HG02642 (cell line): ENCODE measurements around the gene OPRL1.
A peak's percentile ranks its signal among the peaks of the same experiment; 100 is the strongest.

Source experiments
- ATAC-seq: cut with Tn5 transposase; IDR thresholded peaks from one replicate; pipeline ENCODE4 v1.9.1; 2021; ENCODE audit warnings: mild to moderate bottlenecking; ENCODE audit not compliant: unreplicated experiment, poor library complexity

Gene OPRL1

DNA sequence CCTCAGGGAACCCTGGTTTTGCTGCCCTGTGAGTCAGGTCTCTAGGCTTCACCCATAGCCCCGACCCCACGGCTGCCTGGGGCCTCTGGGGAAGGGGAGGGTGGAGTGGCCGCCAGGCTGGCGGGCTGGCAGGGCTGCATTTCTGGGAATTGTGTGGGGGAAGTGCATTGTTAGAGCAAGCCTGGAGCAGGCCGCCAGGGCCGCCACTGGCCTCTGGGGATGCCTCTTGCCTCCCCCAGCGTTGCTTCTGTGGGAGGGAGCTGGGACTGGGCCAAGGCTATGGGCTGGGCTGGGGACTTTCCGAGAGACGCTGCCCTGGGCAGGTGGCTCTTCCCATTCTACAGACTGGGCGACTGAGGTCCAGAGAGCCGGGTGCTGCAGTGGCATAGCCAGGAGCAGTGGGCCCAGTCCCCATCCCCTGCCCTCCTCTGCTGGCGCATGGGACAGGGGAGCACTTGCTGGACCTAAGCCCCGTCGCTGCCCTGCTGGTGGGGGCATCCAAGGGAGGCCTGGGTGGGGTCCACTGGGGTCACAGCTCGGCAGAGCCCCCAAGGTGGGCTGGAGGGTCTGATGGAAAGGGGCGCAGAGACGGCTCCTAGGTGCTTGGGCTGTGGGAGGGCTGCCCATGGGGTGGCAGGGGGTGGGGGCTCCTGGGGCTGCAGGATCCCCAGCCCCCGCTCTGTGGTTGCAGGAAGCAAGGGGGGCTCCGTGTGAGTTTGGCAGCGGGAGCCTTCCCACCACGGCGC, 23.8 kb upstream of the OPRL1 start:
- ATAC-seq, result no peak

DNA sequence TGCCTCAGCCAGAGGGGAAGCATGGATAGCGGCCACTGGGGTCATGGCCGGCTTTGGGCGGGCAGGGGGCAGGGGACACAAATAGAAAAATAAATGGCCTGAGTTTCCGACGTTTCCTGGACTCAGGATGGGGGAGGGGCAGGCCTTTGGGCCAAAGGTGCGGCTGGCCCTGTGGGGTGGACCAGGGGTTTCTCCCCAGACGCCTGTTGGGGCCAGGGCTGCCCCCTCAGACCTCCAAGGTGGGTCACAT, 23.3 kb upstream of the OPRL1 start:
- ATAC-seq, result no peak

DNA sequence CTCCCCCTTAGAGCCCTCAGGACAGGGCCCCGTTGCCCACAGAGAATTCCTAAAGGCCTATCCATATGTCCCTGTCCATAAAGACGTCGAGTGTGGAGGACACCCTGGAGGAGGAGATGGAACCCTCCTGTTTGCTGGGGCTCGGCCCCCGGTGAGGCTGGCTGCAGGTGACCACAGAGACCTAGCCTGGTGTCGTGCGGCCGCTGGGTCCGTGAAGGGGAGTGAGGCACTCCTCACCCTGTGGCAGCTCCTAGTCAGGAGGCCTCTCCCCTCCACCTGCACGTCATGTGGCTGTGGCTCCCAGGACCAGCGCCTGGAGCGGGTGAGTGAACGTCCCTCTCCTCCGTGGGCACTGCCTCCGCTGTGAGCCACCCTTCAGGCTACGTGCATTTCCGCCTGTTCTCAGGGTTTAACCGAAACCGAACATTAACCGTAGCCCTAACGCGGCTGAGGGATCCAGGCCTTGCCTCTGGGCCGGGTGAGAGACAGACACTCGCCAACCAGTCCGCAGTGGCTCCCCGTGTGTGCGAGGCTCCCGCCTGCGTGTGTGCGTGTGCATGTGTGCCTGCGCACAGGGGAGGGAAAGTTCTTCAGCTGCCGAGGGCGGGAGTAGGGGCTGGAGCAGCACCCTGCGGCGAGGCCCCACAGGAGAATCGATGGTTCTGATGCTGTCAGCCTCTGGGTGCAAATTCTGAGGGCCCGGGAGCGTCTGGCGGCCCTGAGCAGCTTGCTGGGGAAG, 22.8 kb upstream of the OPRL1 start:
- no peak for ATAC-seq

DNA sequence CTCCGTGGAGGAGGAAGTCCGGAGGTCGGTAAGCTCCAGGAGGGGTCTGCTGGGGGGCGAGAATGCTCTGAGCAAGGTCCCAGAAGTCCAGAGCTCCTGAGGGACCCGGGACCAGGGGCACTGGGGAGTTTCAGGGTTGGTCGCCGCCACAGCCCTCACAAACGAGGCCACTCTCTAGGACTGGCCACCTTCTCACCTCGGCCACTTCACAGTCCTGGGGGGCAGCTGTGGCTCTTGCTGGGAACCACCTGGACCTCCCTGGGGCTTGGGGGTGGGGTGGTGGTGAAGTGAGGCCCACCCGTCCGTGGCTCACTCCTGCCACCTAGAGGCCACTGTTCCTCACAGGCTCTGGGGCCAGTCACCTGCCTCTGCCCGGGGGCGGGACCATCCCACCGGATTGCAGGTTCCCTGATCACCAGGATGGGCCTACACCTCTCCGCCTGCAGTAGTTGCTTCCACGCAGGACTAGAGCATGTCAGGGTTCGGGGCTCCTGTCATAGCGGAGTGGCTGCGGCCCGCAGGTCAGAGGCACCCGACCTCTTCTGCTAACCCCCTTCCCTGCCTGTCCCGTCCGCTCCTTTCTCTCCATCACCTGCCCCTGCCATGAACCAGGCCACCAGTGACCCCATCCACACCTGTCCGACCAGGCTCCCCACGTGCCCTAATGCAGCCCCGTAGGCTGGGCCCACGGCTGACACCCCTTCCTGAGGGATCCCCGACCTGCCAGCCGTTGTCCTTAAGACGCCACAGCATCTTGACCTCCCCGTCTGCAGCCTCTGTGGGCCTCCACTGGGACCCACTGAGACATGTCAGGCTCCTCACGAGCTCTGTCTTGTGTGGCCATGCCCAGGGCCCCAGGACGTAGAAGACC, 22.0 kb upstream of the OPRL1 start:
- ATAC-seq, result no peak

DNA sequence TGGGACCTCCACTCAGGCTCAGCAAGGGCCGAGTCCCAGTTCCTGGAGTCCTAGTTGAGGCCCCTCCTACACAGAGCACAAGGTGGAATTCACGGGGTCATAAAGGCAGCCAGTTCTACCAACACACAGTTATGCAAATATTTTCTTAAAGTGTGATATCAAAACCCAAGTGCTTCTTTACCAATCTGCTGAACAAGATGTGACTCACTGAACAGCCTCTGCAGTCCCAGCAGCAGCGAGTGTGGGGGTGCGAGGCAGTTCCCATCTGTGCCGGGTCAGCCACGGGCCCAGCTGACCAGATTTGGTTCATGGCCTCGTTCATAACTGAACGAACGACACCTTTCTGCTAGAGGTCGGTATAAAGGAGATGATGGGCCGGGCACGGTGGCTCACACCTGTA, 21.3 kb upstream of the OPRL1 start:
- ATAC-seq, result no peak

DNA sequence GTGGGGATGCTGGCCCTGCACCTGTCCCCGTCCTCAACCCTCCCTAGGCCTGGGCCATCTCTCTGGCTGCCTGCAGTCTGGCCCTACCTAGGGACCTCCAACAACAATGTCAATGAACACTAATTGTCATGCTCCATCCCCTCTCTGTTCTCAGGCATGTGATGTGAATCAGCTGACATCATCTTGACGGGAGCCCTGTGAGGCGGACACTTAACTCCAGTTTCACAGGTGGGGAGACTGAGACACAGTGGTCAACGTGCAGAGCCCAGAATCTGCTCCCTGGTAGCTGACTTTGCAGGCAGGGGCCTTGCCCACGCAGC, 17.6 kb upstream of the OPRL1 start:
- no peak for ATAC-seq

DNA sequence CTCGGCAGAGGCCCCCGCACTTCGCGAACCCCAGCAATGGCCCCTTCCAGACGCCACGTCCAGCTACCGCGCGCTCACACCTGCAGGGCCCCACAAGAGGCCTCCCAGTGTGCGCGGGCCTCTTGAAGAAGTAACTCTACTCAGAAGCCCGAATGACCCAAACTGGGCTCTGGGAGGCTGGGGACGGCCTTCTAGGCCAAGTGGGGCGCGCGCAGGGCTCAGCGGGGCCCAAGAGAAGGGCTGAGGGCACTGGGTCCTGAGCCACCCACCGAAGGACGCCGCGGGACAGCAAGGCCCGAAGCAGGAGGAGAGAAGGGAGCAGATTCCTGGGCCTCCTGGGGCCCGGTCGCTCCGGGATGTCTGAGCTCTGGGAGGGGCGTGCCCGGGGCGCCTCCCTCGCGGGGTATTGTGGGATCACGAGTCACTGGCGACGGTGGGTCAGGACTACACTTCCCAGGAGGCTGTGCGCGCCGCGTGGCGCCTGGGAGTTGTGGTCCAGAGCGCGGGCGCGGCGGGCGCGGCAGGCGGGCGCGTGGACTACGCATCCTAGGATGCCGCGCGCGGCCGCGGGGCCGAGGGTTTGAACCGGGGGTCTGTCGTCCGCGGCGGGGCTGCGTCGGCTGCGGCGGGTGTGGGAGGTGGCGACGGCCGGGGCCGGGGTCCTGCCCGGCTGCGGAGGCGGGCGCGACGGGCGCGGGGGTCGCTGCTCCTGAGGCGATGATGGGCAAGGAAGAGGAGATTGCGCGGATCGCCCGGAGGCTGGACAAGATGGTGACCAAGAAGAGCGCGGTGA, 17.1 kb upstream of the OPRL1 start, which contains the start of gene TCEA2:
Gene TCEA2, plus strand, starts transcription at position 603 of the 793 bp plus-strand sequence. Its CDS starts 115 bp downstream, at position 718.
- peak; percentile 84 for ATAC-seq

DNA sequence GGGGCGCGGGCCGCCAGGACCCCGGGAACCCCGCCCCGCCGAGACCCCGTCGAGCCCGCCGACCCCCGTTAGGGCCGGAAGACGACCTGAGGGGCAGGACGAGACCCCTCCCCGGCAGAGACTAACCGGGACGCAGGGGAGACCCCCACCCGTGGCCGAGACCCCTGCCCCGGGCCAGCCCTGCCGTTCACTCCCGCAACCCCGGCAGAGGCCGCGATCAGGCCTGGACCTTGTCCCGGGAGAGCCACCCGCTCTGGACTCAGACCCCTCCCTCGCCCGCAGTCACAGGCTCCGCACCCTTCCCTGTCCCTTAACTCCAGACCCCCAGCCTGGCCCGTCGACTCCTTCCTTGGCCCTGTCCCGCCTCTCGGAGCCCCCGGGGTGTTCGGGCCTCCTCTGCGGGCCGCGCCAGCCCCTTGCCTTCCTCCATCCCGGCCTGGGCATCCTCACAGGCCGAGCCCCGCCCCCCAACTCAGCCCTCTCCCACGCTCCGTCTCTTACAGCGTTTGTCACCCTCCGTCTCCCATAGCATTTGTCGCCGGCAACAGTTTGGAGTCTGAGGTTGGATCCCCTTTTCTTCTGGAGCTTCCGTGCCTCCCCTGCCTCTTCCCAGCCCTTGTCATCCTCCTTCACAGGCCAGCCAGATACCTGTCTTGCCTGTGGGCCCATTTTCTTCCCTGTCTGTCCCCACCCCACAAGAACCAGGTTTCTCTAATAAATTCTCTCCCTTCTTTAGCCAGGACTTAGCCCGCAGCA, 16.3 kb upstream of the OPRL1 start:
- ATAC-seq, result no peak

DNA sequence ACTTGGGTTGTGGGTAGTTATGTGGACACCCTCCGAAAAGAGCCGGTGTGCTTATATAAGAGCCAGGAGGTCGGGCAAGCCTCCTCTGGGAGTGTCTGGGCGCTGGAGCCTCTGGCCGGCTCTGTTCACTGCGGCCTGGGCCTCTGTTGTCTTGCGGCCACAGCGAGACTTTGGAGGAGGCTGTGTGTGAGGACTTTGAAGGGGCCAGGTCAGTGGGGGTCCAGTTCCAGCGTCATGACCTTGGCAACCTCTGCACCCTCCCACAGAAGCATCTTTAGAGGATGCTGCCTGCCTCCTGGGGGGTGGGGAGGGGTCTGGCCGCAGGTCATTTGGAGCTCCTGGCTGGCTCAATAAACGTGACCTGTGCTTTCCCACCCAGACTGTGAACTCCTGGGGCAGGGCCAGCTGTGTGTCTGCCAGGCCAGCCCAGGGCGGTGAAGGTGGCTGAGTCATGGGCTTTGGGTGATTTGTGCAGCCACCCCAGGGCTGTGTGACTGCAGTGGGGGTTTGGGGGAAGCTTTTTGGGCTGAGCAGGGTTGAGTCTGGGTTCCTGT, 15.7 kb upstream of the OPRL1 start:
- ATAC-seq, result no peak

DNA sequence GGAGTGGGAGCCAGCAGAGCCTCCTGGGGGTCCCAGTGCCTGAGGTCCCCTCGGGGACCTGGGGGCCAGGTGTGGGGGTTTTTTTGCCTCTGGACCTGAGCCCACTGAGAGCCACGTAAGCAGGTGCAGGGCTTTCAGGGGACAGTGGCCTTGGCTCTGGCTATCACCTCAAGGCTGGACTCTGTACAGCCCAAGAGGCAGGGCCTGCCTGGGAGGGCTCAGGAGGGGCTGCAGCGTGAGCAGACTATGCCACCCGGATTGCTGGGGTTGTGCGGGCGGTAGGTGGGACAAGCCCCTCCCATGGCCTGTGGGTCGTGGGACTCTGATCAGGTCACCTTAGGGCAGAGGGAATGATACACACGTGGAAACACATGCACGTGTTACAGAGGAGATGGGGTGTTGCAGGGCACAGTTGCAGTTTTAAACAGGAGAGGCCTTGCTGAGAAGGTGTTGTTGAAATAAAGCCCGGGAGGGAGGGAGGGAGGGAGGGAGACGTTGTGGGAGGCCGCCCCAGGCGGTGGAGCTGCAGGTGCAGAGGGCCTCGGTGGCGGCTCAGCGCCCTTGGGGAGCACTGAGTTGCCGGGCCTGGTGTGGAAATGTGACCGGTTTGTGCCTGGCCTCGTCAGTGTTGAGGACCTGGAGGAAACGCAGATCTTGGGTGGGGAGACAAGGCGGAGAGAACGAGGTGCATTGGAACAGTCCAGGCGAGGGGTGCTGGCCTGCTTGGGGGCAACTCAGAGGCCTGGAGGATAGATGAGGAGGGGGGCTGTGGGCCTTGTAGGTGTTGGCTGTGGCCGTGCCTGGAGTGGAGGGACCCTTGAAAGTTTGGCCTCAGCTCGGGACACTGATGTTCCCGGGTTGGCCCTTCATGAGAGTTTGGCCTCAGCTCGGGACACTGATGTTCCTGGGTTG, 14.6 kb upstream of the OPRL1 start:
- no peak for ATAC-seq

DNA sequence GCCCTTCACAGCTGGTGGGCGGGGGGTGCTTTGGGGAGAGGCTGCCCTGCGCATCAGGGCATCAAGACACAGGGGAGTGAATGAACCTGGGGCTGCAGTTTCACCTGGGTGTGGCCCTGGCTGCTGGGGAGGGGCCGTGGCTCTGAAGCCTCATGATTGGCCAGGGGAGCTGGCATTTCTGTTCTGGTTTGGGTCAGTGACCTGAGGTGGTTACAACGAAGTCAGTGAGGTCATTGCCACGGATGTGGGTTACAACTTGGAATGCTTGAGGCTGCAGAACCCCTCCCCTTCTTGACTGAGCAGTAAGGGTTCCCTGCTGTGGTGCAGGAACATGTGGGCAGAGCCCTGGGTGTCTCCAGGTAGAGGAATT, 13.9 kb upstream of the OPRL1 start:
- ATAC-seq, result no peak

DNA sequence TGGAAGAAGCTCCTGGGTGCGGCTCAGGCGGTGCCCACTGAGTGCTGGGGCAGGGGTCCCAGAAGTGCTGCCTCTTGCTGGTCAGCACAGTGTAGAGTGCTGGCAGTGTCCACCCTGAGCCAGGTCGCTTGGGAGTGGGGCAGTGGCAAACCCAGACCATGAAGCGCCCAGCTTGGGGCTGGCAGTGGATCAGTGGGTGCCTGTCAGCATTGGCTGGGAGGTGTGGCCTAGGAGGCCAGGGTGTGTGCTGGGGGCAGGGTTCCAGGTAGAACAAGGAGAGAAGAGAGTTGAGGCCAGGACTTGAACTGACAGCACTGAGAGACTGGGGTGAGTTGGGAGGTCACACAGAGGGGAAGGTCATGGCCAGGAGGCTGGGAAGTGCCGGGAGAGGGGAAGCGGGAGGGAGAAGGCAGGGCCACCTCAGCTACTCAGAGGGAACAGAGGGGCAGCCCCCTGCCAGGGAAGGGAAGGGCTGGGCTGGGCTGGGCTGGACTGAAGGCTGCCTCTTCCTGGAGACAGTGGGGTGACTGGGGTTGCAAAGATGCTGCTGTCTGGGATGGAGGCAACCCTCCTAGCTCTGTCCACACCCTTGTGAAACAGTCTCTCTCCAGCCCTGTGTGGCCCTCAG, 12.8 kb upstream of the OPRL1 start:
- no peak for ATAC-seq

DNA sequence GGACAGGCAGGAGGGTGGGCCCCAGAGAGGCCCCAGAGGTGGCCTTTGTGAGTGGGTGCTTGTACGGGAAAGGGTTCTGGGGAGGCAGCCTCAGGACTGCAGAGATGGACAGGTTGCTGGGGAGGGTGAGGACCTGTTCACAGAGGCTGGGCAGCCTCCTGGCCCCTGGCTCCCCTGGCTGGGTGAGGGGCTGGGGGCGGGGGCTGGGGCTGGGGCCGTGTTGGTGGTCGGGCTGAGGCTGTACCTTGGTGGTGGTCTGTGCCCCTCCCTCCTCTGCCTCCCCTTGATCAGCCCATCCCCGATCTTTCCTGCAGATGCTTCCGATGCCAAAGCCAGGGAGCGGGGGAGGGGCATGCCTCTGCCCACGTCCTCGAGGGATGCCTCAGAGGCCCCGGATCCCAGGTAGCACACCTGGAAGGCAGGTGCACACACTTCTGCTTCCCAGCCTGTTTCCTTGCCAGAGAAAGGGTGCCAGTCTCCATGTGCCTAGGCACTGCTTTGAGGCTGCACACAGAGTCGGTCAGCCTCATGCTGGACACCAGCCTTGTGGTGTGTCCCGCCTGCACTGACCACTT, 12.1 kb upstream of the OPRL1 start:
- ATAC-seq, result no peak

DNA sequence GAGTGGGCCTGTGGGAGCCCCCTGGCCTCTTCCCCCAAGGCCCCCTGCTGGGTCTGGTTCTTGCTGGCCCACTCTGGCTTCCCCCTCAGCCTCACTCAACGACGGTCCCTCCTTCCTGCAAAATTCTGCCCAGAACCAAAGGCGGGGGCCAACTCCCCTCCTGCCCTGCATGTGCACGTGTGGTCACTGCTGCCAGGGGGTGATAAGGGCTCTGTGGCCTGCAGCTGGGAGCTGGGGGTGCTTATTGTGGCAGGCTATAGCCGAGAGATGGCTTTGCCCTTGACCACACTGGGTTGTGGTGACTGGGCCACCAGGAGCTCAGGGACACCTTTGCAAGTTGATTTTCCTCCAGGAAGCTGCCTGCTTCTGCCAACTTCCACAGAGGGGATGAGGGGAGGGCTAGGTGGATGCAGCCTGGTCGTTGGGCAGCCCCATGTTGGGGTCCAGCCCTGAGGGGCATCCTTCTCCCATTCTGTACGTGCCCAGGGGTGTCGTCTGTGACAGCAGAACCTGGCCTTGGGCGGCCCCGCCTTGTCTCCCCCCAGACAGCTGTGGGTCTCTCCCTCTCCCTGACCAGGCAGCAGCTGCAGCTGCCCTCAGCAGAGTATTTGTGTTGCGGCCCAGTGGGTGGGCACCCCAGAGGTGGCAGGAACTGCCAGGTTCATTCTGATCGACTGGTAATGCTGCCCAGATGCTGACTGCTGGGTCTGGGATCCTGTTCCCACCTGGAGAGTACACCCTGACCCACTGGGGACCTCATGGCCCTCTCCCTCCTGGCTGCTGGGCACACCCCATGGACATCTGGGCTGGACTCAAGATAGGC, 11.3 kb upstream of the OPRL1 start:
- ATAC-seq, result no peak

DNA sequence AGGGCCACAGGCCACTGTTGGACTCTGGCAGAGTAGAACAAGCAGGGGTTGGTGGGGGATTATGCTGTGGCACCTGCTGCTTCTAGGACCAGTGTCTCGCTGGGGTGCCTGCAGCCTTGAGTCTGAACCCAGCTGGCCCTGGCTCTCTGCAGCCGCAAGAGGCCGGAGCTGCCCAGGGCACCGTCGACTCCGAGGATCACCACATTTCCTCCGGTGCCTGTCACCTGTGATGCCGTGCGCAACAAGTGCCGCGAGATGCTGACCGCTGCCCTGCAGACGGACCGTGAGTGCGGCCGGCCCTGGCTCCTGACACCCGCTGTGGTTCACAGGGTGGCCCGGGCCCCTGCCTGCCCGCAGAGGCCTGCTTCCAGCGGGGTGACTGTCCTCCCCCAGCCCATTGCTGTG, 10.7 kb upstream of the OPRL1 start:
- no peak for ATAC-seq

DNA sequence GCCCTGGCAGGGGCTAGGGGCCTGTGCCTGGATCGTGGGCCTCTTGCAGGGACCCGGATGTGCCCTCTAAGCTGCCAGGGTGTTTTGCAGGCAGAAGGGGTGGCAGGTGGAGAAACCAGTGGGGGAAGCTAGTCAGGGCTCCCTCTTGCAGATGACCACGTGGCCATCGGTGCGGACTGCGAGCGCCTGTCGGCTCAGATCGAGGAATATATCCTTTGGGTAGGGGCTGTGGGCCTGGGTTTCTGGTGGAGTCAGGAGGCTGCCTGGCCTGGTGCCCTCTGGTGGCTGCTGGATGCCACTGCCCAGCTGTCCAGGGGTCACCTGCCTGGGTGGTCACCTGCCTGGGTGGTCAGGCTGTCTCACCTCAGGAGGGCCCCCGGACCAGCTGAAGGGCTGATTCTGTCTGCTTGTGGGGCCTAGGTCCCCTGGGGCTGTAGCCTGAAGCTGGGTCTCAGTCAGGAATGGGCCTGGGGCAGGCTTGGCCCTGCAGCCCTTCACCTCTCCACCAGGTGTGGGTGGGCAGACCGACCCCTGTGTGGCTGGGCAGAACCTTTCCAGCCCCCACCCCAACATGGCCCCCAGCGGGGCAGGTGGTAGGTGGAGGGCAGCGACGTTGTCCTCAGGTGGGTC, 10.2 kb upstream of the OPRL1 start:
- no peak for ATAC-seq
